Stimulated activated CD8-positive, alpha-beta memory T cell treated with anti-CD3 and anti-CD28 coated beads, Interleukin-15, amount 100 ng/mL, for 48 hours (primary cell): ENCODE measurements around the gene KIDINS220.
A peak's percentile ranks its signal among the peaks of the same experiment; 100 is the strongest.

ENCODE experiments used
- DNase-seq, 2 donors: peaks; one replicate each; pipeline ENCODE4 v3.0.0-alpha.2; 2020; ENCODE audit warnings: low read depth in 2 of 2

The KIDINS220 gene

DNA sequence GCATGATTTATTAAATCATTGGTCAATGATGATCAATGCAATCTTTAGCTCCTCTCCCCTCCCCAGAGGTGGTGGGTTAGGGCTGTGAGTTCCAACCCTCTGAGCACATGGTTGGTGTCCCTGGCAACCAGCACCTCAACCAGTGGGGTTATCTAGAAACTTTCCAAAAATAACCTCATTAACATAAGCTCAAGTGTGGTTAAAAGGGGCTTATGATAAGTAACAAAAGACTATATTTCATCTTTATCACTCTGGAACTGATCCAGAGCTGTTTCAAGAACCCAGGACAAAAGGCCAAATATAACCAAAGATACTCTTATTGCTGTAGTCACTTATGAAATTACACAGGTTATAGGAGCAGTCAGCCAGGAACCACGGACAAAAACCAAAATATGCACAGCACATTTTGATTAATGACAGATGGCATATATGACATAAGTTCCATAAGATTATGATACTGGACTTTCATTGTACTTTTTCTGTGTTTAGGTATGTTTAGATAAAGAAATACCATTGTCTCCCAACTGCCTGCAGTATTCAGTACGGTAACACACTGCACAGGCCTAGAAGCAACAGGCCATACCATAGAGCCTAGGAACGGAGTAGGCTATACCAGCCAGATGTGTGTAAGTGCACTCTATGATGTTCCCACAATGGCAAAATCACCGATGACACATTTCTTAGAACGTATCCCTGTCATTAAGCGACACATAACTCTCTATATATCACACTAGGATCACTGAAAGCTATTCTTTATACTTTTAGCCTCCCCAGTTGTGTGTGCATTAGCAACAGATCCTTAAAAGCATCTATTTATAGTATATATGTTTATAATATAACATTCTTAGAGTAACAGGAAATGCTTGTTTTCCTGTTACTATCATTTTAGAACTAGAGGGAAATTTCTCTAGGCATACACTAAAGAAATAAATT is 31.9 kb downstream of the KIDINS220 start:
- DNase-seq = no peak

DNA sequence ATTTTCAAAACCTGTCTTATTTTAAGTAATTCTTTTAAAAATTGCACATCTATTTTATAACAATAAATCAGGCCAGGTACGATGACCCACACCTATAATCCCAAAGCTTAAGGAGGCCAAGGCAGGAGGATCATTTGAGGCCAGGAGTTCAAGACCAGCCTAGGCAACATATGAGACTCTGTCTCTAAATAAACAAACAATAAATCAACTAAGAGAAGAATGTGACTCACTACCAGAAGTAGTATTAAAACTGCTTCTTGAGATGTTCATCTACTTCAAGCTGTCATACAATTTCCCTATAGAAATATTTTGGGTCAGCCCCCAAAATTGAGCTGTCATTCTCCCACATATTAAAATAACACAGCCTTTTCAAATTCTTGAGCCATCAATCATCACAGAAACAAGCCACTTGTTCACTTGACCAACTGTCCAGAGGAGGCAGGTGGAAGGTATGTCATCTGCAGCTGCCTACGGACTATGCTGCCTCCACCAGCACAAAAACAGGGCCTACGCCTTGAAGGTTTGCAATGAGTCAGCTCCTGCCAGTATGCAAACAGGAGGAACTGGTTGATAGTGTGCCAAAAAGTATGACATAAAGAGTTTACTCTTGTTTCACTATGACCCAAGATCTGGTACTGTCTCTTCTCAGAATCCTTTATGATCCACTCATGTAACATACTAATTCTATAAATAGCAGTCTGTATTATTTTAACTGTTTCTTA is 33.6 kb downstream of the KIDINS220 start:
- DNase-seq = peak; percentile 32 to 36

- DNase-seq = no peak
Measured at GRCh38 chr2:8802741-8803140, 34.7 kb downstream of the KIDINS220 start.

DNA sequence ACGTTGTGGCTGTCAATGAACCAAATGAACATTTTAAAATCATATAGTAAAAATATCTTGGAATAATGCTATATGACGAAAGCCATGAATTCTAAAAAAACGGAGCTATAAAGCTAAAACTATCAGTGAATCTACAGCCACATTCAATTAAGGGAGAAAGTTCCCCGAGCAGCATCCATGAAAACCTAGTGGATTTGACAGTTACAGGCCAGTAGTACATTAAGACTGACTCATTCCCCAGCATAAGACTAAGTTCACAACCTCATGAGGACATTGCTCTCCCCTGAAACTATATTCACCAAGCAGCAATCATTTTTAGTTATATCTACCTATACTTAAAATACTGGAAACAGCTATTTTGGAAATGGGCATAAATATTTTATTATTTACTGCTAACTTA is 36.6 kb downstream of the KIDINS220 start:
- no peak for DNase-seq

- no peak for DNase-seq
Measured at GRCh38 chr2:8800218-8800617, 37.2 kb downstream of the KIDINS220 start.

- DNase-seq = no peak
Measured at GRCh38 chr2:8799004-8799403, 38.4 kb downstream of the KIDINS220 start.

DNA sequence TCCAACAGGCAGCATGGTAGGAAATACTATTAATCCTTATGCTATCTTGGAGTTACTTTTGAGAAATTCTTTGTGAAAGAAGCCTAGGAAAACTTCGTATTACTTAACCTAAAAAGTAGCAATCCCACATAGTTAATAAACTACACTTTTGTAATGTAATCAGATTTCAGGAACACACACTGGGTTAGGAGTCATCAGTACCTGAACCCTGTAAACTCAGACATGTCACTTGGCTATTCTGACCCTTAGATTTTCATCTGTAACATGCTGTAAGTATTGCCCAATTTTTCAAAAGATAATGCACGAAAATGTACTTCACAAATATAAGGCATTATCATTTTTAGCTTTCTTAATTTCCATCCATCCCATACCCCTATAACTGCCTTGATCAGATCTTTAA is 39.0 kb downstream of the KIDINS220 start:
- DNase-seq = no peak

DNA sequence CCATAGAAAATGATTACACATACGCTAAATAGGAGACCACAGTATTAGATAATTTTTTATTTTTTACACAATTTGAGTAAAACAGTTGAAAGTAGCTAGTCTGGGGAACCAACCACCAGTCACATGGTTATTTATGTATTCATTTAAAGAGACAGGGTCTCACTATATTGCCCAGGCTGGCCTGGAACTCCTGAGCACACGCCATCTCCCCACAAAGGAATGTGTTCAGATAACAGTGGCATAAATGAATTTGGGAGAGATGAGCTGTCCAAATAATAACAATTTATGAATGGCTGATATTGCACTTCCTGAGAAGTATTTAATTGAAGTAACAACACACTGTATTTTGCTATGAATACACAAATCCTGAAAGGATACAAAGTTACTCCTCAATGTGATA is 39.7 kb downstream of the KIDINS220 start:
- DNase-seq = no peak

DNA sequence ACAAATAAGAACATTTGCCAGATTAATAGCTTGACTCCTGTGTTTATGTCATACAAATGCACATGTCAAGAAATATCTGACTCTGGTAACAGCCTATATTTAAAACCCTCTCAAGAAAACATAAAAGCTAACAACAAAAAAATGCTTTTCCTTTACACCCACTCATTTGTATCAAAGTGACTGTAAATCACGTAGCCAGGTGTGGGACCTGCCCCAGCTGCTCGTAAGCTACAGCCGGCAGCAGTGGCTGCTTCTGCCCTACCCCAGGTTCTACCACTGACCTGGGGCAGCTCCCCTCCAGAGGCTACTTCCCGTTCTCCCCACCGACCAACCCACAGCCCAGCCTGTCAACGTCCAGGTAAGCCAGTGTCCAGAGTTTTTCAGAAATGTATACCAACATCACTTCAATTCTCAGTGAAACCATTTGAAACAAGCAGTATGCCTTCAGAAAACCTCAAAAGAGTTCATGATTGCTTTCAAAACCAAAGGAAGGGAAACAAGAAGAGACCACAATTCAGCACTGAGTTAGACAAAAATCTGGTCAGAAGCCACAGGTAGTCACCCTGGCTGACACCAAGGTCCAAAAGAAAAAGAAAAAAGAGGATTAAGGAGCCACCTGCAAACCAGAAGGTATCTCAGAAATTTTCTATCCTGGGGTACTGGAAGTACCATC is 40.4 kb downstream of the KIDINS220 start:
- DNase-seq = no peak

GRCh38 chr2:8796315-8796848 is 41.0 kb downstream of the KIDINS220 start:
- DNase-seq = no peak

DNA sequence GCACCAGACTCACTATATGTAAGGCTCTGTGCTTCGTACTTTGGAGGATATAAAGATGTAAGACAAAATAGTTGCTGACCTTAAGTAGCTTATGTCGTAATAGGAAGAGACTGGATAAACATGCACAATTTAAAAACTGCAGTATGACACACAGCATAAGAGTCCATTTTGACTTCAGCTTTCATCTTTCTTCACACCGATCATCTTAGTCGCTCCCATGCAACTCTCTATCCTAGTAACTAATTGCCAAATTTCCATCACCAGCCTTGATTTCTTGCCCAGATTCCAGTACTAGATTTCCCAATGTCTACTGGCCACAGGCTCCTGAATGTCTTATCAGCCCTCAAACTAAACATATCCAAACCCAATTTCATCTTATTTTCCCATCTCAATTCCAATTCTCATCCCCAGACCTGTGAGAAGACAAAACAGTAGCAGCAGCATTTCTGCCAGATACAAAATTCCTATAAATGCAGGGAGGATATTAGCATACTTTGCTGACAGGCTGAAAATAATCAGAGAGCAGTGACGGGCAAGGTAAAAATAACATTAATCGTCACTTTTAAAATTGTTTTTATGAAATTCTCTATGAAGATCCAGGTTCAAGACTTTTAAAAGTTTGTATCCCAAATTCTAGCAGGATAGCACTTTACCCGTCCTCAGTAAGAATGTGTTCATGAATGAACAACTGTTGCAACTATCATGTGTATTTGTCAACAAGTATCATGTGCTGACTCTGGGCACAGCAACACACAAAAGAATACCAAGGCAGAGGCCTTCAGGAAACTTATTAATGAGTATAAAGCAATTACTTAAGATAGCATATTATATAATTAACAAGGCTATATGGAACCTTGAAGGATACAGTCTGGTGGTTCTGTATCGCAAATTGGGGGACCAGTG is 42.2 kb downstream of the KIDINS220 start:
- no peak for DNase-seq

GRCh38 chr2:8790739-8791162 is 46.7 kb downstream of the KIDINS220 start:
- DNase-seq = no peak

DNA sequence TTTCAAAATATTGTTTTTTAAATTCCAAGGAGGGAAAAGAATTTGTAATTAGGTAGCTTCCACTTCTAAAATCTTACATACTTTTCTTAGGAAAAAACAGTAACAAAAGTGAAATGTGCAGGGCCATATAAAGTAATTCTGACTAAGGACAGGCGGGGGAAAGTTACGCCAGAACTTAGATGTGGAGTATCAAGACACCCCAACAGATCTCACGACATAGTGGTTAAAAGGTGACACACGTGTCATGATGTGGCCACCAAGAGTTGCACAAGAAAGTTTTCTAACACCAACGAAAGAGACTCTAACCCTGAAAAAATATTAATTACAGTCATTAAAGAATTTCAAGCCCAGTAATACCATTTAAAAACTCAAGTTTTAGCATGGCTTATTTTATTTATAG is 51.0 kb downstream of the KIDINS220 start:
- no peak for DNase-seq

DNA sequence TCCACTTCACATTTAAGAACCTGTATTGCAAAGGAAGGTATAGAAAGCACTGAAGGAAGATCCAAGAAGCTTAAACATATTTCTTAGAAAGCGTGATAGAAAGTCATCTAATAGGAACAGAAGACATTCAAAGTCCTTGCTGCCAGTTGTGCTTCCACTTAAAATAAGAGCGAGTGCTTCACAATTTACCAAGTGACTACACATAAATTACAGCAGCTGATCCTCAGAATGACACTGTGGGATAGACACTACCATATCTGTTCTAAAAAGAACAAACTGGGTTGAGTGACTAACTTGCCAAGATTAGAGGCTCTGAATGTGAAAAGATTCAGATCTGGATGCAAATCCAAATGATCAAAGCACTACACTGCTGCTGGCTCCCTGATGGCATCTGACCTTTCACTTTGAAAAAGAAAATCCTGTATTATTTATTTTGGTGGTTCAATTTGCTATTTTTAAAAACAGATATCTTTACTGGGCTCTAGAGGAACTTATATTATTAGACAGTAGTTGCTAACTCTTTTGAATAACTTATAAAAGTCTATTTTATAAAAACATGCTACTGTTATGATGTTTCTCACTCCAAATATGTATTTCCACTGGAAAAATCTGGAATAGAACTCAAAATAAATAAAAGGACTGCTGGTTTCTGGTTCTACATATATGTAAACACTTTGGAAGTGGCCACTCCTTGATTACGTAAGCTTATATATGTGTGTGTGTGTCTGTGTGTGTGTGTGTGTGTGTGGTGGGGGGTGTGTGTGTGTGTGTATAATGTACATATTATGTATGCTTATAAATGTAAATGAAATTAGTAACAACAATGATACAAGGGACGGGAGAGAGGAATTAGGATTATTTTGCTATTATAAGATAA is 57.4 kb downstream of the KIDINS220 start:
- DNase-seq = no peak

DNA sequence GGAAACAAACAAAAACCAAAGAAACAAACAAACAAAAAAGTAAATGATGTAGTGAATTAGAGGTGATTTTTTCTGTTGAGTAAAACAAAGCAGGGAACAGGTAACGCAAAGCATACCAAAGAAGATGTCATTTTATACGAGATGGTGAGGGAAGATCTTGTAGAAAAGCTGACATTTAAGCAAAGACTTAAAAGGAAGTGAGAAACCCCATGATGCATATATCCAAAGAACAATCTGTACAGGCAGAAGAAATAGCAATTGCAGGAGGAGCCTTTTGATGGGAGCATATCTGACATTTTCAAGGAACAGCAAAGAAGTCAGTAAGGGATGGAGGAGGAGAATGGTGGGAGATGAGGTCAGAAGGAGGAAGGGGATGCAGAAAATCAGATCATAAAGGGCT is 63.0 kb downstream of the KIDINS220 start:
- DNase-seq = no peak

- DNase-seq = no peak
Measured at GRCh38 chr2:8767324-8767723, 70.1 kb downstream of the KIDINS220 start.

DNA sequence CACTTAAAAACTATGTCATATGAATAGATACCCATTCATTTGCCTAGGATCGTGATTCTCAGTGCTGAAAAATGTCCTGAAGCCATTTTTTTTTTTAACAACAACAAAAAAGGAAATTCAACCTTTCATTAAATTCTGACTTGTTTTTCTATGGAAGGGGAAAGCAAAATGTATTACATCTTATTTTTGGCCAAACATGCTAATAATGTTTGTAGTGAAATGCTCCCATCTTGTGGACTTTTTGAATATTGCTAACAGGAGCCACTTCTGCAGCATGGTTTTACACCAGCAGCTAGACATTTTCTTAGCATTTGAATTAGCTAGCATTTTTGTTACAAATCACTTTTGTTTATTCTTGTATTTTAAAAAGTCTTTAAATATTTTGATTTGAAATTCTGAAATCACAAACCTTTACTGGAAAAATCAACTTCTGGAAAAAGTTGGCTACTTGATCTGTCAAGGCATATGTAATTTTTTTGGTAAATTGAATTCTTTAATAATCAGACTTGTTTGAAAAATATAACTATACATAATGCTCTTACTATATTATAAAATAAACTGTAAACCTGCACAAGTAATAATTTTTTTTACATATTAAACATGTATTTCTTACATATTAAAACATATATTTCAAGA is 75.8 kb downstream of the KIDINS220 start:
- DNase-seq = no peak

DNA sequence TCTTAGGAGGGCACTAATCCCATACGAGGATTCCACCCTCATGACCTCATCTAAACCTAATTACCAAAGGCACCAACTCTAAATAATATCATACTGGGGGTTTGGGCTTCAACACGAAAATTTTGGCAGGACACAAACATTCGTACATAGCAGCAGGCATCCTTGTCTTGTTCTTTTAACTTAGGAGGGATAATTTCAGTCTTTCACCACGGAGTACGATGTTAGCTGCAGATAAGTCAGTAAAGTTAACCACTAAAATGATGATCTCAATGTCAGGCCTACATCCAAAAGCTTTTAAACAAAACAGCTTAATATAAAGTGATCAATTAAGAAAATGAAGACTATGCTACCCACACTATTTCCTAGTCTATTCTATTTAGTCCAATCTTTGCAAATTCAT is 80.7 kb downstream of the KIDINS220 start:
- no peak for DNase-seq

GRCh38 chr2:8756230-8756629 is 81.2 kb downstream of the KIDINS220 start:
- no peak for DNase-seq
